OCI-LY3 (cell line): ENCODE data around the gene ZNF710.

ENCODE experiments used
- H2AFZ ChIP-seq: fragments of 200-600, 300-600 bp; shearing (Covaris generic); 2 replicates; pipeline ENCODE4 v1.6.0; 2014; ENCODE audit warnings: antibody characterized with exemption, low read depth, low read length
- H3K27ac ChIP-seq: fragments of 200-600, 300-600 bp; sonication (generic); 2 replicates; pipeline ENCODE4 v1.5.1; 2014; ENCODE audit warnings: mild to moderate bottlenecking, low read length, moderate library complexity, mixed read lengths
- H3K27me3 ChIP-seq: fragments of 200-600, 300-600 bp; sonication (generic); 2 replicates; pipeline ENCODE4 v1.6.1; 2014; ENCODE audit warnings: low read depth, low read length, mixed read lengths
- H3K36me3 ChIP-seq: fragments of 200-600, 300-600 bp; sonication (generic); replicated peaks from 2 replicates; pipeline ENCODE3; 2014; ENCODE audit warnings: low read depth, low read length, mixed read lengths
- H3K4me1 ChIP-seq: fragments of 300-600, 200-600 bp; sonication (generic); 2 replicates; pipeline ENCODE4 v1.6.1; 2014; ENCODE audit warnings: low read length, mixed read lengths
- H3K4me2 ChIP-seq: fragments of 200-600, 300-600 bp; sonication (generic); 2 replicates; pipeline ENCODE4 v1.6.1; 2014; ENCODE audit warnings: low read length, mixed read lengths
- H3K4me3 ChIP-seq: fragments of 300-600, 200-600 bp; sonication (generic); 2 replicates; pipeline ENCODE4 v1.5.1; 2014; ENCODE audit warnings: antibody characterized with exemption, mild to moderate bottlenecking, low read length, moderate library complexity
- H3K79me2 ChIP-seq: fragments of 300-600, 200-600 bp; shearing (Covaris generic); 2 replicates; pipeline ENCODE4 v1.6.1; 2014; ENCODE audit warnings: mild to moderate bottlenecking, low read length, mixed read lengths
- H3K9ac ChIP-seq: fragments of 300-600, 200-600 bp; shearing (Covaris generic); 2 replicates; pipeline ENCODE4 v1.6.0; 2014; ENCODE audit warnings: mild to moderate bottlenecking, low read length, moderate library complexity
- H3K9me3 ChIP-seq: fragments of 200-600, 300-600 bp; shearing (Covaris generic); 2 replicates; pipeline ENCODE4 v1.6.1; 2014; ENCODE audit warnings: low read length, mixed read lengths; ENCODE audit not compliant: insufficient read depth
- H4K20me1 ChIP-seq: fragments of 200-600, 300-600 bp; sonication (generic); 2 replicates; pipeline ENCODE4 v1.6.1; 2016; ENCODE audit warnings: low read length, mixed read lengths; ENCODE audit not compliant: insufficient read depth
- CTCF ChIP-seq: fragments of 200-600, 300-600 bp; sonication (generic); IDR thresholded peaks from 2 replicates; pipeline ENCODE4 v1.5.1; 2014; ENCODE audit warnings: antibody characterized with exemption, low read length, low read depth
- EZH2phosphoT487 ChIP-seq: fragments of 200-600 bp; shearing (Covaris generic); IDR thresholded peaks from 2 replicates; pipeline ENCODE4 v1.6.1; 2018; ENCODE audit warnings: antibody characterized with exemption, mixed run types, low read depth

The ZNF710 gene

DNA sequence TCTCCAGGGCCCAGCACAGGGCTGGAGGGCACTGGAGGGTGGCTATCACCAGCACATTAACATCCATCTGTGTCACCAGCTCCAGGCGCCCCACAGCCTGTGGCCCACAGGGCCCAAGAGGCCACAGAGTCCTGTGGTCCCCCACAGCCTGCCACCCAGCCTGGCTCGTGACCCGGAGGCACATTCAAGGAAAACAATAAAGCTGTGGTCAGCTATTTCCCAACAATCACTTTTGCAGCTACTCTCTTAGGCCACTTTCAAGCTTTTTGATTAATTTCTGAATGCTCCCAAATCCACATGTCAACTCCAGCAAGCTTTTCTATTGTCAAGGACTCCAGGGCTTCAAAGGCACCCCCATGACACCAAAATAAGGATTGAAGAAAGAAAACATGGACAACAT is 84.4 kb downstream of the ZNF710 start:
- Histone ChIP-seq H3K27me3 (no peaks in the 10 kb centered on the region), H4K20me1 (peaks cover 15% of the 10 kb centered on the region), H3K4me2 (no peak overlapping the region), H3K27ac (no peak overlapping the region), H2AFZ (no peak overlapping the region), H3K79me2 (peaks cover 19% of the 10 kb centered on the region), H3K4me1 (no peaks in the 10 kb centered on the region), H3K9ac (no peak overlapping the region), H3K9me3 (no peaks in the 10 kb centered on the region), H3K36me3 (peaks cover 74% of the 10 kb centered on the region), H3K4me3 (no peak overlapping the region)
- no peak for TF ChIP-seq EZH2phosphoT487
- no peak for TF ChIP-seq CTCF

GRCh38 chr15:90086868-90087268 is 85.7 kb downstream of the ZNF710 start:
- H3K27ac ChIP-seq: peak overlapping the region; percentile 3; the same call in 1 of the 2 replicates
- H3K4me2 ChIP-seq: no peak overlapping the region
- peaks cover 81% of the 10 kb centered on the region for H3K36me3 ChIP-seq
- peak; percentile 88 for TF ChIP-seq CTCF
- no peak for TF ChIP-seq EZH2phosphoT487
- H3K9me3 ChIP-seq: no peaks in the 10 kb centered on the region
- H3K4me3 ChIP-seq: no peak overlapping the region
- H4K20me1 ChIP-seq: peaks cover 28% of the 10 kb centered on the region
- no peak overlapping the region for H3K9ac ChIP-seq
- no peaks in the 10 kb centered on the region for H3K4me1 ChIP-seq
- H2AFZ ChIP-seq: no peak overlapping the region
- peaks cover 32% of the 10 kb centered on the region for H3K79me2 ChIP-seq
- H3K27me3 ChIP-seq: no peaks in the 10 kb centered on the region

- H3K36me3 ChIP-seq: peaks cover 79% of the 10 kb centered on the region
- H3K27me3 ChIP-seq: no peaks in the 10 kb centered on the region
- peaks cover 33% of the 10 kb centered on the region for H4K20me1 ChIP-seq
- H3K4me1 ChIP-seq: no peaks in the 10 kb centered on the region
- no peak overlapping the region for H3K9ac ChIP-seq
- no peaks in the 10 kb centered on the region for H3K9me3 ChIP-seq
- peaks cover 39% of the 10 kb centered on the region for H3K79me2 ChIP-seq
- TF ChIP-seq EZH2phosphoT487 (no peak), CTCF (no peak; the same call in 1 of the 2 replicates)
- no peak overlapping the region for H3K4me3 ChIP-seq
- H3K27ac ChIP-seq: peak overlapping the region; percentile 3; the same call in 1 of the 2 replicates
- no peak overlapping the region for H2AFZ ChIP-seq
- H3K4me2 ChIP-seq: no peak overlapping the region
Observed at GRCh38 chr15:90087454-90088154, 86.5 kb downstream of the ZNF710 start.

DNA sequence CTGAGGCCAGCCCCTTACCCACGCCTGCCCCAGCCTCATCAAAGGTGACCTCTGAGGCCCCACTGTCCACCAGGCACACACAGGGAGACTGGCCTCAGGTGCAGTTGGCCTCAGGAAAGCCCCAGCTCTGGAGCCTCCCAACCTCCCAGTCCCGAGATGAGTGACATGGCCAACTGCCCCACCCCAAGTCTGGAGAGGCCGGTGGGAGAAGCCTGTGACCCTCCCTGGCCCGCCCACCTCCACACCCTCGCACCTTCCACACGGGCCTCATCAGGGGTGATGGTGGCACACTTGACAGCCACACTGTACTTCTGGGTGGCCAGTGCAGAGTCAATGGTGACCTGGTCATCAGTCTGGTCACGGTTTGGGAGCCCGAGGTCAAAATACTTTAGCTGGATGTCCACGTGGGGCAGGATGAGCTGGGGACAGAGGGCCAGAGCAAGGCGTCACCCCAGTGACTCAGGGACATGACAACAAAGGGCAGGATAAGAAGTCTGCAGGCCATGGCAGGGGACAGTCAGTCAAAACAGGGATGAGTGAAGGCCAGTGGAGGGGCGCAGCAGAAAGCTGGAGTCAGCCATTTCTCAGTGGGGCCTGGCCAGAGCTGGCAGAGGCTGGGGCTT is 89.2 kb downstream of the ZNF710 start:
- H3K79me2 ChIP-seq: peaks cover 65% of the 10 kb centered on the region
- H3K36me3 ChIP-seq: peaks cover 73% of the 10 kb centered on the region
- no peak overlapping the region for H2AFZ ChIP-seq
- H3K4me3 ChIP-seq: no peak overlapping the region
- no peak overlapping the region for H3K27ac ChIP-seq
- H3K9ac ChIP-seq: no peak overlapping the region
- H4K20me1 ChIP-seq: peaks cover 55% of the 10 kb centered on the region
- H3K4me2 ChIP-seq: no peak overlapping the region
- peaks cover 4% of the 10 kb centered on the region for H3K4me1 ChIP-seq
- TF ChIP-seq EZH2phosphoT487 (no peak), CTCF (no peak)
- no peaks in the 10 kb centered on the region for H3K27me3 ChIP-seq
- H3K9me3 ChIP-seq: no peaks in the 10 kb centered on the region
